GM10266 (cell line): ENCODE results near the gene GLIS1.

ENCODE experiments used
- DNase-seq: peaks from one replicate; pipeline ENCODE4 v3.0.0; 2012; ENCODE audit errors: extremely low spot score
- TF ChIP-seq, protein P1 (sequence below): IDR thresholded peaks from 2 replicates; pipeline ENCODE4 v1.5.1; 2012; ENCODE audit warnings: mild to moderate bottlenecking, low read depth; ENCODE audit not compliant: control insufficient read depth, insufficient read depth; ENCODE audit errors: missing control alignments

GLIS1 gene

DNA sequence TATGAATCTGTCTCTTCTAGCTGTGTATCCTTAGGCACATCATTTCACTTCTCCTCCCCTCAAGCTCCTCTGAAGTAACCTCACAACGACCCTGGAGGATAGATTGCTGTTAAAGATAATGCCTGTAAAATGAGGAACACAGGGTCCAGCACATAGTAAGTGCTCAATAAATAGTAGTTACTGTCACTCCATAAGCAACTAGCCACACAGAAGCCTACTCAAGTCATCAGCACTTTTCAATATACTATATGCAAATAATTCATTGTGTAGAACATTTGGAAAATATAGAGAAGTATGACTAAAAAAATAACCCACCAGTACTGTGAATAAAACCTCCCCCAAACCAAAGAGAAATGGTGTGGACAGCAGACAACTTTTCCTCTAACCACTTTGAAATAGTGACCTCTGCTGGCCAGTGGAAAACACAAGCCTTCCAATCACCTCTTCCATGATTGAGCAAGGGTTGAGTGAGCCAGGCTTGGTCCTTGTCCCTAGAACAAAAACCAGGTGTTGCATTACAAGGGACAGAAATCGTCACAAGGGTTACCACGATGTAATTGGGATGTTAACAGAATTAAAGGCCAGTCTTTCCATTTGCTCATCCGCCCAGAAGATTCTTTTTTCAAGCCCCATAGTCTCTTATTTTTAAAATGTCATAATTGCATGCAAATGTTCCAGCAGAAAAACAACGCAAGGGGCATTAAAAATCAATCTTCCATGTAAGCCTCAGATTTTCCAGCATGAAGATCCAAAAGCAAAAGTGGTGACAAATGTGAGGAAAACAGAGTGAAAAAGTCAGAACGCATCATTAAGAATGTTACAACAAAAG lies 15.7 kb upstream of the GLIS1 start:
- TF ChIP-seq, protein P1, sequence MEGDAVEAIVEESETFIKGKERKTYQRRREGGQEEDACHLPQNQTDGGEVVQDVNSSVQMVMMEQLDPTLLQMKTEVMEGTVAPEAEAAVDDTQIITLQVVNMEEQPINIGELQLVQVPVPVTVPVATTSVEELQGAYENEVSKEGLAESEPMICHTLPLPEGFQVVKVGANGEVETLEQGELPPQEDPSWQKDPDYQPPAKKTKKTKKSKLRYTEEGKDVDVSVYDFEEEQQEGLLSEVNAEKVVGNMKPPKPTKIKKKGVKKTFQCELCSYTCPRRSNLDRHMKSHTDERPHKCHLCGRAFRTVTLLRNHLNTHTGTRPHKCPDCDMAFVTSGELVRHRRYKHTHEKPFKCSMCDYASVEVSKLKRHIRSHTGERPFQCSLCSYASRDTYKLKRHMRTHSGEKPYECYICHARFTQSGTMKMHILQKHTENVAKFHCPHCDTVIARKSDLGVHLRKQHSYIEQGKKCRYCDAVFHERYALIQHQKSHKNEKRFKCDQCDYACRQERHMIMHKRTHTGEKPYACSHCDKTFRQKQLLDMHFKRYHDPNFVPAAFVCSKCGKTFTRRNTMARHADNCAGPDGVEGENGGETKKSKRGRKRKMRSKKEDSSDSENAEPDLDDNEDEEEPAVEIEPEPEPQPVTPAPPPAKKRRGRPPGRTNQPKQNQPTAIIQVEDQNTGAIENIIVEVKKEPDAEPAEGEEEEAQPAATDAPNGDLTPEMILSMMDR: peak; percentile 66
- peak; percentile 44 for DNase-seq

DNA sequence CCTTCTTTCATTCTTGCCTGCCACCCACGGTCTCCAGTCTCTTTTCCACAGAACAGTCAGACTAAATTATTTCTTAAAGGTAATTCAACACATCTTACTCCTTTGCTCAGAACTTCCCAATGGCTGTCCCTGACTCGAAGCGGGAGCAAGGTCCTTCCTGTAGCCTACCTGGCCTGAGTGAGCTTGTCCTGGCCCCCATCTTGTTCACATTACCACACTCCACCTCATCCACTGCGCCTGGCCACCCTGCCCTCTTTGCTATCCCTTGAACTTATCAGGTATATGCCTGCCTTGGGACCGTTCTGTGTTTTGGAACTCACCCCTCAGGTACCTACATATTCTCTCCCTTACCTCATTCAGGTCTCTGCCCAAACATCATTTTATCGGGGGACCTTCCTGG lies 13.3 kb upstream of the GLIS1 start:
- no peak for DNase-seq

DNA sequence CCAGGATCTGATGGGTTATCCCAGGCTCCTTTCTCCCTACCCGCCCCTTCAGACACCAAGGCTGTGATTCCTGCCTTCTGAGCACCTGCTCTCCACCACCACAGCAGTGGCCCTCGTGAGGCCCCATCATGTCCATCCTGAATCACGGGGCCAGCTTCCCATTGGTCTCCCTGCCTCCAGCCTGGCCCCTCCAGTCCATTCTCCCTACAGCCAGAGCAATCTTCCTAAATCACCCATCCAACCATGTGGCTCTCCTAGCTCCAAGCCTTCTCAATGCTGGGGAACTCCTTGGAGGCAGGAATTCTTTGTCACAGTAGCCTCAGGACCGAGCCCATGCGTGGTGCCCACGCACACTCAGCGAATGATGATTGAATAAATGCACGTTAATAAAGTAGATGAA lies 8.9 kb upstream of the GLIS1 start:
- DNase-seq: no peak
- TF ChIP-seq, protein P1: no peak

More for the DNA sequence above, 13.3 kb upstream of the GLIS1 start:
- TF ChIP-seq, protein P1: no peak

DNA sequence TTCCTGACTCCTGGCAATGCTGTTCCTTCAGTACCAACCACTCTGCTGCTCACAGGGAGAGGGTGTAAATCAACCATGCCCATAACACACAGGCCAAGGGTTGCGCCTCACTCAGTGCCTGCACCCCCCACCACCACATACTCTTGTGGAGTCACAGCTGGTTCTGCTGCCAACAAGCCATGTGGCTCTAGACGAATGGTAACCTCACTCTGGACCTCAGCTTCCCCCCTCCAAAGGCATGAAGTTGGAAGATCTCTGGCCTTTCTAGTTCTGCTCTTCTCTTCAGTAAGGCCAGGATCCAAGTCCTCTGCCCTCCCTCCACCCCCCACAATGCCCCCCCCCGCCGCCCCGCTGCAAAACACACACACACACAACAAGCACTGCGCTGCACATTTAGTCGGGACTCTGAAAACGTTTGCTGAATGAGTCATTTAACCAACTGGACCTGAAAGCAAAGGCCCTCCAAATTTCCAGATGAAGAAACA lies 1.7 kb upstream of the GLIS1 start:
- TF ChIP-seq, protein P1: no peak

DNA sequence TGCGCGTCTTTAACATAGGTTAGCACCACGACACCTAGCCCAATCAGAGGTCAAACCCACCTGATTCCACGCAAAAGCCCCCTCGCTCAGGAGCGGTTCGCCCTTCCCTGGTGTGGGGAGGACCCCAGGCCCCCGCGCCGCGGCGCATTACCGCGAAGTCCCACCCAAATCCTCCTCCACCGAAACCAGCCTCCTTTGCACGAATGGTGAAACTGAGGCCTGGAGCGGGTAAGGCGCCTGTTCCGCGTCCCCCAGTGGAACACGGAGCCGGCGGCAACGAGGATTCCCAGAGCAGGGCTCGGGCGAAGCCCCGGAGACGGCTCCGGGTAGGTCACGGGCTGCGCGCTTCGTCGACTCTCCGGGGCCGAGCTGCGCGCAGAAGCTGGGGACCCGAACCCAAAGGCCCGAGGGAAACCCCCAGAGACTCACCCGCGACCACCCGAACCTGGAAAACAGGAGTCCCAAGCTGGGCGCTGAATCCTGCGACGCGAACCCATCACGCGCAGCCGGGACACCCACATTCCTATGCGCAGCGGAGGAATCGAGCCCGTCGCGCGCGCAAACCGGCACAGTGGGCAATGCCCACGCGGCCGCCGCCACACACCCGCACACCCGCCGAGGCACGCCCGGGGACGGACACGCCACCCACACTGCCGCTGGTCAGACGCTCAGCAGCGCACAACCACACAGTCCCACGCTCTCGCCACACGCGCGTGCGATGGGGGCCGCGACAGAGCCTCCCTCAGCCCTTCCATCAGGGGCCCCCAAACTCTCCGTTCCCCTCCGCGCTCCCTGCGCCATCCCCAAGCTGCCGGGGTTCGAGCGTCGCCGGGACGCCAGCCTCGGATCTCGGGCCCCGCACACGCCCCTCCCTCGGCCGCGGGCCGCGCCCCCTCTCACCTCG lies 507 bp downstream of the GLIS1 start:
- no peak for DNase-seq
- TF ChIP-seq, protein P1: no peak

More for the DNA sequence above, 1.7 kb upstream of the GLIS1 start:
- DNase-seq: no peak

DNA sequence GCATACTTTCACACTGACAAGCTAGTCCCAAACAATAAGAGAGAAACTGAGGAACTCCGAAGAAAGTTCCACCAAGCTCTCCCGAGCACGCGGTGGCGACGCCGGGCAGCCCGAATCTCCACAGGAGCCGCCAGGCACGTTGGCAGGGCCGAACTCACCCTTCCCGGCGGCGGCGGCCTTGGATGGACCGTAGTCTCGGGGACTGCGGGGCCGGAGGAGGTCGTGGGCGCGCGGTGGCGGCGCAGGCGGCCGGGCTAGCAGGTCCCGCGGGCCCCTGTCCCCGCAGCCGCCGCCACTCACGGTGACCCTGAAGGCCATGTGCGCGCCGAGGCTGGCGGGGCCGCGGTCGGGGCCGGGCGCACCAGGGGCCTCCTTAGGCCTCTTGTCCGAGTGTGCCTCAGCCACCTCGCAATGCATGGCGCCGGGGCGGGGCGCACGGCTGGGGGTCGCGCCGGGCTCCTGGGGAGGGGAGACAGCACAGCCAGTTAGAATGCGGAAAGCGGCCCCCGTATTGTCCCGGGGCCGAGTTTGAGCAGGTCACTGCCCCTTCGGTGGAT lies 1.2 kb downstream of the GLIS1 start:
- no peak for DNase-seq

More for the DNA sequence above, 1.2 kb downstream of the GLIS1 start:
- TF ChIP-seq, protein P1: no peak
